Heart left ventricle (tissue), 16 donors: ENCODE data around the gene FGD4. TPM values are rescaled to one million over a fixed set of nuclear protein-coding genes. Genes with fewer than 3 reads are reported as not detected.

Source experiments
- ATAC-seq, 4 donors: fragments of 200-7000 bp; cut with Tn5 transposase; one replicate each; pipeline ENCODE4 v1.9.1; 2020 to 2022; ENCODE audit warnings: moderate library complexity in 4 of 4, mild to moderate bottlenecking in 3 of 4, moderate number of reproducible peaks in 1 of 4
- DNase-seq, 5 donors: peaks; one replicate each; pipeline ENCODE4 v3.0.0-alpha.2; 2020
- H3K27ac ChIP-seq, 12 donors: fragments of 200-600 bp; sonication (generic) in 4 of 12; one replicate each; pipeline versions ENCODE4 v1.5.0 to v1.8.0; 2016 to 2022; ENCODE audit warnings: mild to moderate bottlenecking in 2 of 12
- H3K27me3 ChIP-seq, 9 donors: fragments of 200-600 bp; sonication (generic) in 2 of 9; one replicate each; pipeline versions ENCODE4 v1.5.1 to v1.8.0; 2016 to 2022; ENCODE audit warnings: mild to moderate bottlenecking in 3 of 9
- H3K36me3 ChIP-seq, 9 donors: fragments of 200-600 bp; sonication (generic) in 2 of 9; one replicate each; pipeline versions ENCODE4 v1.5.0 to v1.8.0; 2018 to 2022; ENCODE audit warnings: mild to moderate bottlenecking in 2 of 9
- H3K4me1 ChIP-seq, 12 donors: fragments of 200-600 bp; sonication (generic) in 4 of 12; one replicate each; pipeline versions ENCODE4 v1.5.0 to v1.8.0; 2016 to 2022; ENCODE audit warnings: mild to moderate bottlenecking in 3 of 12
- H3K4me3 ChIP-seq, 12 donors: fragments of 200-600 bp; sonication (generic) in 4 of 12; one replicate each; pipeline versions ENCODE4 v1.5.0 to v1.8.0; 2017 to 2022; ENCODE audit warnings: mild to moderate bottlenecking in 9 of 12, moderate library complexity in 4 of 12
- H3K9me3 ChIP-seq, 12 donors: fragments of 200-600 bp; sonication (generic) in 4 of 12; one replicate each; pipeline versions ENCODE4 v1.5.0 to v1.8.0; 2016 to 2022; ENCODE audit warnings: mild to moderate bottlenecking in 1 of 12
- CTCF ChIP-seq, 12 donors: fragments of 200-600 bp; sonication (generic) in 4 of 12; IDR thresholded peaks; one replicate each; pipeline versions ENCODE4 v1.5.0 to v1.8.0; 2018 to 2022; ENCODE audit warnings: antibody characterized with exemption in 12 of 12, mild to moderate bottlenecking in 5 of 12
- POLR2A ChIP-seq, 2 donors: fragments of 450-650 bp; IDR thresholded peaks; one replicate each; pipeline ENCODE4 v1.6.1; 2017; ENCODE audit warnings: antibody characterized with exemption in 2 of 2, mild to moderate bottlenecking in 2 of 2, moderate library complexity in 2 of 2
- WGBS, 4 donors: extraction: QIAGEN DNeasy Blood & Tissue Kit in 2 of 4; methylation state at CpG; one replicate each; pipeline versions ENCODE4 v1.1.5 to v1.1.7; 2013 to 2018; 5-methylcytosine and 5-hydroxymethylcytosine counted together
- intact Hi-C, 10 donors: fragments of 100-400 bp; cut with DNase I; formaldehyde crosslinking; loops; one replicate each; pipeline versions ENCODE4 v1.11.1 to v1.14.2; 2022
- polyA plus RNA-seq, 2 donors: library from polyadenylated mRNA; stranded (reverse); fragments of 200-250 nt; gene quantifications; one replicate each; pipeline ENCODE4 v1.2.3, GENCODE V29; 2013
- total RNA-seq, 9 donors: library from RNA; depleted of rRNA in 2 of 9; stranded (reverse); fragments of >200 nt in 2 of 9; fragmentation: NEBNext Ultra II Directional in 3 of 9; extraction: Animal tissue kit (Norgen Biotek cat#: 25700) in 3 of 9; gene quantifications; one replicate each; pipeline versions ENCODE4 v1.1.0 to v1.2.4, GENCODE V29; 2016 to 2023
- donor health status: ischemic (EF 13 %, LVEDD 7.1; RV severe dilation, severe dysfunction).
- donor health status: healthy with polysubstance abuse.
- donor health status: DM: no; HTN: yes; CAD: no.
- donor health status: DM: no; HTN: no; CAD: no.
- donor health status: ischemic (EF 25% LVEDD 6.9; RV normal size, moderate dysfunction).
- donor health status: ischemic (EF 25% LVEDD 5.7; RV mildly dilated, moderate dysfunction).
- donor health status: healthy.
- donor health status: DM: yes; HTN: yes; CAD: no.
- donor health status: ischemic (EF 35%, LVEDD 5.7; RV mildly dilated, moderate dysfunction).
- donor health status: nonischemic (EF 11% LVEDD 7.7; RV severe dilation, severe dysfunction).
- donor health status: DM: yes; HTN: yes; CAD: no.
- donor health status: PGD.
- donor health status: ischemic (EF 29% LVEDD 5.4; RV normal size, mild dysfunction).
- donor health status: nonischemic (EF 23%, LVEDD 6.1; RV moderate dilation, normal function).

The FGD4 gene
- total and polyA plus RNA-seq, 11 donors = 4.5 to 36.8 (median 28.2) TPM

- intact Hi-C loops = no loop called here
- Histone ChIP-seq H3K4me1 (peaks cover 0 to 33% (median 13%) of the 10 kb centered on the region in 12 donors), H3K36me3 (no peaks in the 10 kb centered on the region), H3K4me3 (no peak overlapping the region), H3K9me3 (peaks cover 0 to 10% (median 0%) of the 10 kb centered on the region in 12 donors), H3K27me3 (no peaks in the 10 kb centered on the region), H3K27ac (no peak overlapping the region)
- DNase-seq = no peak
- 11 to 29% (median 24%) methylated on average over 1 to 2 of the region's 2 CpGs for WGBS, 4 donors
- TF ChIP-seq CTCF (IDR thresholded peaks at IDR 0.05) (no peak), POLR2A (IDR thresholded peaks at IDR 0.05) (no peak)
- ATAC-seq = peak in 3 of 4 donors; percentile 34 to 85 (median 49)
Measured at GRCh38 chr12:32419520-32419960, 20.2 kb downstream of the FGD4 start.

GRCh38 chr12:32420356-32420755 lies 21.0 kb downstream of the FGD4 start:
- Histone ChIP-seq H3K9me3 (peaks cover 0 to 10% (median 0%) of the 10 kb centered on the region in 12 donors), H3K4me1 (peaks cover 0 to 33% (median 13%) of the 10 kb centered on the region in 12 donors), H3K27me3 (no peaks in the 10 kb centered on the region), H3K27ac (no peak overlapping the region), H3K36me3 (no peaks in the 10 kb centered on the region), H3K4me3 (no peak overlapping the region)
- WGBS, 4 donors = 91 to 94% (median 92%) methylated on average over 2 of the region's 2 CpGs
- TF ChIP-seq POLR2A (IDR thresholded peaks at IDR 0.05) = no peak
- DNase-seq (no peak), ATAC-seq (no peak)
- intact Hi-C loops = no loop called here

- Histone ChIP-seq H3K27me3 (no peaks in the 10 kb centered on the region), H3K9me3 (peaks cover 0 to 17% (median 0%) of the 10 kb centered on the region in 12 donors), H3K27ac (peak overlapping the region in 1 of 12 donors; percentile 35), H3K36me3 (no peaks in the 10 kb centered on the region), H3K4me3 (no peak overlapping the region), H3K4me1 (peaks cover 0 to 33% (median 13%) of the 10 kb centered on the region in 12 donors)
- intact Hi-C loops = no loop called here
- no peak for ATAC-seq
- DNase-seq = no peak
- TF ChIP-seq CTCF (IDR thresholded peaks at IDR 0.05) (no peak), POLR2A (IDR thresholded peaks at IDR 0.05) (no peak)
Measured at GRCh38 chr12:32423559-32423958, 24.2 kb downstream of the FGD4 start.

- intact Hi-C loops = no loop called here
- no peak for TF ChIP-seq POLR2A (IDR thresholded peaks at IDR 0.05)
- TF ChIP-seq CTCF (IDR thresholded peaks at IDR 0.05) = no peak
- DNase-seq (no peak), ATAC-seq (no peak)
- H3K9me3 ChIP-seq = peaks cover 0 to 25% (median 3%) of the 10 kb centered on the region in 12 donors
- no peaks in the 10 kb centered on the region for H3K27me3 ChIP-seq
- WGBS, 4 donors = 70 to 83% (median 80%) methylated on average over 6 of the region's 6 CpGs
- H3K4me1 ChIP-seq = no peaks in the 10 kb centered on the region
- H3K36me3 ChIP-seq = no peaks in the 10 kb centered on the region
- no peak overlapping the region for H3K27ac ChIP-seq
- no peak overlapping the region for H3K4me3 ChIP-seq
Measured at GRCh38 chr12:32431025-32431424, 31.7 kb downstream of the FGD4 start.
